ENCODE measurements around the gene MYZAP. TPM values are rescaled to one million over a fixed set of nuclear protein-coding genes. Genes with fewer than 3 reads are reported as not detected.
A peak's percentile ranks its signal among the peaks of the same experiment; 100 is the strongest.
"Not testable (repeated sequence)": the region's sequence is repeated elsewhere in the genome, so short reads cannot be mapped to it uniquely, and the experiment has no call there.

MYZAP gene
- total RNA-seq, 1 donor from 2014 or later: 934 TPM

GRCh38 chr15:57614241-57614640, 22.5 kb downstream of the MYZAP start:
- Histone ChIP-seq H3K27me3 (ENCODE audit: low read depth) (no peaks in the 10 kb centered on the region), H3K4me3 (peak overlapping the region; percentile 24), H3K4me1 (peaks cover 90% of the 10 kb centered on the region), H3K36me3 (peaks cover 15% of the 10 kb centered on the region), H3K9me3 (replicated peaks) (no peaks in the 10 kb centered on the region), H3K27ac (replicated peaks) (peak overlapping the region; percentile 95)
- intact Hi-C loops (cut with micrococcal nuclease): no loop called here
- TF ChIP-seq, protein P1, sequence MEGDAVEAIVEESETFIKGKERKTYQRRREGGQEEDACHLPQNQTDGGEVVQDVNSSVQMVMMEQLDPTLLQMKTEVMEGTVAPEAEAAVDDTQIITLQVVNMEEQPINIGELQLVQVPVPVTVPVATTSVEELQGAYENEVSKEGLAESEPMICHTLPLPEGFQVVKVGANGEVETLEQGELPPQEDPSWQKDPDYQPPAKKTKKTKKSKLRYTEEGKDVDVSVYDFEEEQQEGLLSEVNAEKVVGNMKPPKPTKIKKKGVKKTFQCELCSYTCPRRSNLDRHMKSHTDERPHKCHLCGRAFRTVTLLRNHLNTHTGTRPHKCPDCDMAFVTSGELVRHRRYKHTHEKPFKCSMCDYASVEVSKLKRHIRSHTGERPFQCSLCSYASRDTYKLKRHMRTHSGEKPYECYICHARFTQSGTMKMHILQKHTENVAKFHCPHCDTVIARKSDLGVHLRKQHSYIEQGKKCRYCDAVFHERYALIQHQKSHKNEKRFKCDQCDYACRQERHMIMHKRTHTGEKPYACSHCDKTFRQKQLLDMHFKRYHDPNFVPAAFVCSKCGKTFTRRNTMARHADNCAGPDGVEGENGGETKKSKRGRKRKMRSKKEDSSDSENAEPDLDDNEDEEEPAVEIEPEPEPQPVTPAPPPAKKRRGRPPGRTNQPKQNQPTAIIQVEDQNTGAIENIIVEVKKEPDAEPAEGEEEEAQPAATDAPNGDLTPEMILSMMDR (IDR thresholded peaks at IDR 0.05; ENCODE audit: borderline replicate concordance): no peak
- DNase-seq: no peak

- H3K27ac ChIP-seq (replicated peaks): peak overlapping the region; percentile 95
- peaks cover 18% of the 10 kb centered on the region for H3K36me3 ChIP-seq
- H3K4me1 ChIP-seq: peaks cover 94% of the 10 kb centered on the region
- H3K4me3 ChIP-seq: peak overlapping the region; percentile 15
- DNase-seq; H3K27me3 ChIP-seq (ENCODE audit: low read depth); H3K9me3 ChIP-seq (replicated peaks); intact Hi-C loops (cut with micrococcal nuclease): not testable (repeated sequence)
These were observed 24.3 kb downstream of the MYZAP start for GRCh38 chr15:57615951-57616496.

GRCh38 chr15:57618325-57618724, 26.6 kb downstream of the MYZAP start:
- H3K9me3 ChIP-seq (replicated peaks): no peaks in the 10 kb centered on the region
- TF ChIP-seq, protein P1 (IDR thresholded peaks at IDR 0.05; ENCODE audit: borderline replicate concordance): no peak
- H3K27ac ChIP-seq (replicated peaks): peak overlapping the region; percentile 95
- DNase-seq: no peak
- peaks cover 96% of the 10 kb centered on the region for H3K4me1 ChIP-seq
- H3K4me3 ChIP-seq: no peak overlapping the region
- peaks cover 40% of the 10 kb centered on the region for H3K36me3 ChIP-seq
- H3K27me3 ChIP-seq (ENCODE audit: low read depth): no peaks in the 10 kb centered on the region
- intact Hi-C loops (cut with micrococcal nuclease): no loop called here

- H3K27me3 ChIP-seq (ENCODE audit: low read depth): no peaks in the 10 kb centered on the region
- H3K27ac ChIP-seq (replicated peaks): peak overlapping the region; percentile 95
- no peaks in the 10 kb centered on the region for H3K9me3 ChIP-seq (replicated peaks)
- no peak overlapping the region for H3K4me3 ChIP-seq
- H3K36me3 ChIP-seq: peaks cover 51% of the 10 kb centered on the region
- H3K4me1 ChIP-seq: peaks cover 96% of the 10 kb centered on the region
- no peak for DNase-seq
- intact Hi-C loops (cut with micrococcal nuclease): no loop called here
- TF ChIP-seq, protein P1 (IDR thresholded peaks at IDR 0.05; ENCODE audit: borderline replicate concordance): peak; percentile 31
These were observed 28.0 kb downstream of the MYZAP start for GRCh38 chr15:57619746-57620145.

- no peaks in the 10 kb centered on the region for H3K9me3 ChIP-seq (replicated peaks)
- H3K36me3 ChIP-seq: peaks cover 58% of the 10 kb centered on the region
- peak overlapping the region; percentile 95 for H3K27ac ChIP-seq (replicated peaks)
- DNase-seq: no peak
- intact Hi-C loops (cut with micrococcal nuclease): no loop called here
- no peaks in the 10 kb centered on the region for H3K27me3 ChIP-seq (ENCODE audit: low read depth)
- H3K4me3 ChIP-seq: no peak overlapping the region
- H3K4me1 ChIP-seq: peaks cover 91% of the 10 kb centered on the region
- TF ChIP-seq, protein P1 (IDR thresholded peaks at IDR 0.05; ENCODE audit: borderline replicate concordance): no peak
These were observed 33.0 kb downstream of the MYZAP start for GRCh38 chr15:57624730-57625129.

- Histone ChIP-seq H3K36me3 (peaks cover 69% of the 10 kb centered on the region), H3K4me3 (no peak overlapping the region), H3K27me3 (ENCODE audit: low read depth) (no peaks in the 10 kb centered on the region), H3K27ac (replicated peaks) (peak overlapping the region; percentile 95), H3K9me3 (replicated peaks) (no peaks in the 10 kb centered on the region), H3K4me1 (peaks cover 92% of the 10 kb centered on the region)
- intact Hi-C loops (cut with micrococcal nuclease): no loop called here
- TF ChIP-seq, protein P1 (IDR thresholded peaks at IDR 0.05; ENCODE audit: borderline replicate concordance): no peak
- no peak for DNase-seq
These were observed 34.2 kb downstream of the MYZAP start for GRCh38 chr15:57625703-57626448.
